Liver (tissue), 9 donors: Measurements from ENCODE around the gene CTNNA1. TPM values are rescaled to one million over a fixed set of nuclear protein-coding genes. Genes with fewer than 3 reads are reported as not detected.

Source experiments
- DNase-seq: peaks from one replicate; pipeline ENCODE4 v3.0.0-alpha.2; 2017; ENCODE audit warnings: low spot score
- H3K27ac ChIP-seq, 2 donors: one replicate each; pipeline ENCODE4 v1.7.0; 2013; ENCODE audit warnings: inconsistent platforms in 2 of 2, low read length in 2 of 2, control low read depth in 1 of 2, low read depth in 1 of 2, mild to moderate bottlenecking in 1 of 2
- H3K27me3 ChIP-seq, 4 donors: one replicate each; pipeline versions ENCODE4 v1.6.1 to v1.7.0; 2013; ENCODE audit warnings: low read length in 3 of 4, inconsistent platforms in 1 of 4, mild to moderate bottlenecking in 1 of 4, moderate library complexity in 1 of 4; ENCODE audit not compliant: control insufficient read depth in 4 of 4, insufficient read depth in 4 of 4
- H3K36me3 ChIP-seq, 4 donors: one replicate each; pipeline versions ENCODE4 v1.6.1 to v1.7.0; 2013; ENCODE audit warnings: low read length in 3 of 4, mild to moderate bottlenecking in 3 of 4, low read depth in 1 of 4, moderate library complexity in 1 of 4; ENCODE audit not compliant: control insufficient read depth in 4 of 4, insufficient read depth in 3 of 4
- H3K4me1 ChIP-seq, 4 donors: one replicate each; pipeline versions ENCODE4 v1.6.1 to v1.7.0; 2013; ENCODE audit warnings: low read length in 3 of 4, mild to moderate bottlenecking in 3 of 4, moderate library complexity in 1 of 4; ENCODE audit not compliant: control insufficient read depth in 4 of 4, insufficient read depth in 4 of 4
- H3K4me3 ChIP-seq, 3 donors: one replicate each; pipeline versions ENCODE4 v1.6.1 to v1.7.0; 2013; ENCODE audit warnings: low read length in 3 of 3, control low read depth in 1 of 3, low read depth in 1 of 3, mild to moderate bottlenecking in 1 of 3
- H3K9ac ChIP-seq, 2 donors: one replicate each; pipeline ENCODE4 v1.7.0; 2013; ENCODE audit warnings: low read length in 2 of 2, mild to moderate bottlenecking in 2 of 2, moderate library complexity in 2 of 2, control low read depth in 1 of 2, low read depth in 1 of 2
- H3K9me3 ChIP-seq, 4 donors: one replicate each; pipeline versions ENCODE4 v1.6.1 to v1.7.0; 2013; ENCODE audit warnings: low read length in 3 of 4; ENCODE audit not compliant: control insufficient read depth in 4 of 4
- EGR1 ChIP-seq, 2 donors: IDR thresholded peaks; 2 replicates each; pipeline ENCODE4 v1.6.1; 2016 to 2018; ENCODE audit warnings: antibody characterized with exemption in 2 of 2, low read depth in 2 of 2
- FOXA2 ChIP-seq: IDR thresholded peaks from 2 replicates; pipeline ENCODE4 v1.6.1; 2016; ENCODE audit warnings: antibody characterized with exemption
- GABPA ChIP-seq, 2 donors: IDR thresholded peaks in 1 of 2; conservative IDR thresholded peaks in 1 of 2; 2 replicates each; pipeline ENCODE4 v1.6.1; 2016; ENCODE audit warnings: antibody characterized with exemption in 2 of 2, mild to moderate bottlenecking in 1 of 2, moderate library complexity in 1 of 2
- JUND ChIP-seq, 2 donors: IDR thresholded peaks; 2 replicates each; pipeline ENCODE4 v1.6.1; 2016; ENCODE audit warnings: antibody characterized with exemption in 2 of 2
- NR2F2 ChIP-seq: IDR thresholded peaks from 2 replicates; pipeline ENCODE4 v1.6.1; 2016; ENCODE audit warnings: antibody characterized with exemption
- RAD21 ChIP-seq, 2 donors: IDR thresholded peaks; 2 replicates each; pipeline ENCODE4 v1.6.1; 2016; ENCODE audit warnings: antibody characterized with exemption in 2 of 2, mild to moderate bottlenecking in 2 of 2
- YY1 ChIP-seq: IDR thresholded peaks from 2 replicates; pipeline ENCODE4 v1.6.1; 2016; ENCODE audit warnings: antibody characterized with exemption, mild to moderate bottlenecking
- WGBS: extraction: QIAGEN DNeasy Blood & Tissue Kit; methylation state at CpG from one replicate; pipeline ENCODE4 v1.1.7; 2013; 5-methylcytosine and 5-hydroxymethylcytosine counted together
- polyA plus RNA-seq, 2 donors: library from polyadenylated mRNA; stranded (reverse) in 1 of 2; unstranded in 1 of 2; fragments of 200-250 nt in 1 of 2; fragments of >200 nt in 1 of 2; fragmentation: Nextera tagmentation in 1 of 2; extraction: Ambion mirVana in 1 of 2; gene quantifications; one replicate each; pipeline versions ENCODE4 v1.2.1 to v1.2.3, GENCODE V29; 2013 to 2015
- total RNA-seq, 2 donors: library from RNA; depleted of rRNA; stranded (reverse); fragments of >200 nt; gene quantifications; one replicate each; pipeline ENCODE4 v1.2.3, GENCODE V29; 2014
- TF ChIP-seq, protein P1 (sequence below): fragments of 150-350 bp; IDR thresholded peaks from 2 replicates; pipeline ENCODE4 v1.5.1; 2017; ENCODE audit warnings: improper control_type of control experiment, low read depth, low read length; ENCODE audit not compliant: missing input control
- TF ChIP-seq, protein P2 (sequence below): IDR thresholded peaks from 2 replicates; pipeline ENCODE4 v1.6.1; 2016; ENCODE audit warnings: antibody characterized with exemption, mild to moderate bottlenecking
- TF ChIP-seq, protein P3 (sequence below): IDR thresholded peaks from 2 replicates; pipeline ENCODE4 v1.6.1; 2016; ENCODE audit warnings: antibody characterized with exemption
- TF ChIP-seq, protein P4 (sequence below): IDR thresholded peaks from 2 replicates; pipeline ENCODE4 v1.6.1; 2016; ENCODE audit warnings: antibody characterized with exemption
- TF ChIP-seq, protein P5 (sequence below): IDR thresholded peaks from 2 replicates; pipeline ENCODE4 v1.6.1; 2016; ENCODE audit warnings: antibody characterized with exemption
- donor health status: healthy.
- donor health status: healthy.
- donor health status: healthy.
- donor health status: healthy.
- donor health status: healthy.

Gene CTNNA1
- total and polyA plus RNA-seq, 4 donors: 39.9 to 150 (median 103) TPM

DNA sequence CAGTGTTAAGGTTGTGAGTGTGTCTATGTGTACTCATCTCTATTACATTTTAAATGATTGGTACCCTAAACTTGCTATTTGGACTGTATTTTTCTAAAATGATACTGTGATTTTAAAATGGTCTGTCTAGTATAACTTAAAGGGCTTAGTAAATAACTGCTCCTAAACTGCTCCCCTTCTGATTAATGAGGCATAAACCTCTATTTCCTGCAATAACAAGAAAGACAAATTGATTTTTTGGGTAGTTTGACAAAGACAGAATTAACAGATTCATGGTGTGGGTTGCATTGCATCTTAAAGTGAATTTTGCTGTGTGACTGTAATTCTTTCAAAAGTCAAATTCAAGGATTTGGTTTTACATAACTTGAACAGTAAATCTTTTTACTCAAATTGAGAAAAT lies 130.0 kb downstream of the CTNNA1 start:
- TF ChIP-seq NR2F2 (no peak), GABPA (IDR thresholded peaks at IDR 0.05 in 1 of 2, conservative IDR thresholded peaks at IDR 0.05 in 1 of 2) (no peak), FOXA2 (no peak), JUND (IDR thresholded peaks at IDR 0.05) (no peak), YY1 (no peak), RAD21 (IDR thresholded peaks at IDR 0.05) (no peak)
- TF ChIP-seq, protein P1, sequence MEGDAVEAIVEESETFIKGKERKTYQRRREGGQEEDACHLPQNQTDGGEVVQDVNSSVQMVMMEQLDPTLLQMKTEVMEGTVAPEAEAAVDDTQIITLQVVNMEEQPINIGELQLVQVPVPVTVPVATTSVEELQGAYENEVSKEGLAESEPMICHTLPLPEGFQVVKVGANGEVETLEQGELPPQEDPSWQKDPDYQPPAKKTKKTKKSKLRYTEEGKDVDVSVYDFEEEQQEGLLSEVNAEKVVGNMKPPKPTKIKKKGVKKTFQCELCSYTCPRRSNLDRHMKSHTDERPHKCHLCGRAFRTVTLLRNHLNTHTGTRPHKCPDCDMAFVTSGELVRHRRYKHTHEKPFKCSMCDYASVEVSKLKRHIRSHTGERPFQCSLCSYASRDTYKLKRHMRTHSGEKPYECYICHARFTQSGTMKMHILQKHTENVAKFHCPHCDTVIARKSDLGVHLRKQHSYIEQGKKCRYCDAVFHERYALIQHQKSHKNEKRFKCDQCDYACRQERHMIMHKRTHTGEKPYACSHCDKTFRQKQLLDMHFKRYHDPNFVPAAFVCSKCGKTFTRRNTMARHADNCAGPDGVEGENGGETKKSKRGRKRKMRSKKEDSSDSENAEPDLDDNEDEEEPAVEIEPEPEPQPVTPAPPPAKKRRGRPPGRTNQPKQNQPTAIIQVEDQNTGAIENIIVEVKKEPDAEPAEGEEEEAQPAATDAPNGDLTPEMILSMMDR: no peak
- TF ChIP-seq, protein P2, sequence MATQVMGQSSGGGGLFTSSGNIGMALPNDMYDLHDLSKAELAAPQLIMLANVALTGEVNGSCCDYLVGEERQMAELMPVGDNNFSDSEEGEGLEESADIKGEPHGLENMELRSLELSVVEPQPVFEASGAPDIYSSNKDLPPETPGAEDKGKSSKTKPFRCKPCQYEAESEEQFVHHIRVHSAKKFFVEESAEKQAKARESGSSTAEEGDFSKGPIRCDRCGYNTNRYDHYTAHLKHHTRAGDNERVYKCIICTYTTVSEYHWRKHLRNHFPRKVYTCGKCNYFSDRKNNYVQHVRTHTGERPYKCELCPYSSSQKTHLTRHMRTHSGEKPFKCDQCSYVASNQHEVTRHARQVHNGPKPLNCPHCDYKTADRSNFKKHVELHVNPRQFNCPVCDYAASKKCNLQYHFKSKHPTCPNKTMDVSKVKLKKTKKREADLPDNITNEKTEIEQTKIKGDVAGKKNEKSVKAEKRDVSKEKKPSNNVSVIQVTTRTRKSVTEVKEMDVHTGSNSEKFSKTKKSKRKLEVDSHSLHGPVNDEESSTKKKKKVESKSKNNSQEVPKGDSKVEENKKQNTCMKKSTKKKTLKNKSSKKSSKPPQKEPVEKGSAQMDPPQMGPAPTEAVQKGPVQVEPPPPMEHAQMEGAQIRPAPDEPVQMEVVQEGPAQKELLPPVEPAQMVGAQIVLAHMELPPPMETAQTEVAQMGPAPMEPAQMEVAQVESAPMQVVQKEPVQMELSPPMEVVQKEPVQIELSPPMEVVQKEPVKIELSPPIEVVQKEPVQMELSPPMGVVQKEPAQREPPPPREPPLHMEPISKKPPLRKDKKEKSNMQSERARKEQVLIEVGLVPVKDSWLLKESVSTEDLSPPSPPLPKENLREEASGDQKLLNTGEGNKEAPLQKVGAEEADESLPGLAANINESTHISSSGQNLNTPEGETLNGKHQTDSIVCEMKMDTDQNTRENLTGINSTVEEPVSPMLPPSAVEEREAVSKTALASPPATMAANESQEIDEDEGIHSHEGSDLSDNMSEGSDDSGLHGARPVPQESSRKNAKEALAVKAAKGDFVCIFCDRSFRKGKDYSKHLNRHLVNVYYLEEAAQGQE: no peak
- TF ChIP-seq, protein P3, sequence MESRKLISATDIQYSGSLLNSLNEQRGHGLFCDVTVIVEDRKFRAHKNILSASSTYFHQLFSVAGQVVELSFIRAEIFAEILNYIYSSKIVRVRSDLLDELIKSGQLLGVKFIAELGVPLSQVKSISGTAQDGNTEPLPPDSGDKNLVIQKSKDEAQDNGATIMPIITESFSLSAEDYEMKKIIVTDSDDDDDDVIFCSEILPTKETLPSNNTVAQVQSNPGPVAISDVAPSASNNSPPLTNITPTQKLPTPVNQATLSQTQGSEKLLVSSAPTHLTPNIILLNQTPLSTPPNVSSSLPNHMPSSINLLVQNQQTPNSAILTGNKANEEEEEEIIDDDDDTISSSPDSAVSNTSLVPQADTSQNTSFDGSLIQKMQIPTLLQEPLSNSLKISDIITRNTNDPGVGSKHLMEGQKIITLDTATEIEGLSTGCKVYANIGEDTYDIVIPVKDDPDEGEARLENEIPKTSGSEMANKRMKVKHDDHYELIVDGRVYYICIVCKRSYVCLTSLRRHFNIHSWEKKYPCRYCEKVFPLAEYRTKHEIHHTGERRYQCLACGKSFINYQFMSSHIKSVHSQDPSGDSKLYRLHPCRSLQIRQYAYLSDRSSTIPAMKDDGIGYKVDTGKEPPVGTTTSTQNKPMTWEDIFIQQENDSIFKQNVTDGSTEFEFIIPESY: no peak
- Histone ChIP-seq H3K4me3 (no peak overlapping the region), H3K9me3 (no peaks in the 10 kb centered on the region), H3K36me3 (peaks cover 9 to 14% (median 12%) of the 10 kb centered on the region in 4 donors), H3K27ac (no peak overlapping the region), H3K27me3 (no peaks in the 10 kb centered on the region), H3K4me1 (peaks cover 0 to 3% (median 0%) of the 10 kb centered on the region in 4 donors), H3K9ac (no peak overlapping the region)
- DNase-seq: no peak

DNA sequence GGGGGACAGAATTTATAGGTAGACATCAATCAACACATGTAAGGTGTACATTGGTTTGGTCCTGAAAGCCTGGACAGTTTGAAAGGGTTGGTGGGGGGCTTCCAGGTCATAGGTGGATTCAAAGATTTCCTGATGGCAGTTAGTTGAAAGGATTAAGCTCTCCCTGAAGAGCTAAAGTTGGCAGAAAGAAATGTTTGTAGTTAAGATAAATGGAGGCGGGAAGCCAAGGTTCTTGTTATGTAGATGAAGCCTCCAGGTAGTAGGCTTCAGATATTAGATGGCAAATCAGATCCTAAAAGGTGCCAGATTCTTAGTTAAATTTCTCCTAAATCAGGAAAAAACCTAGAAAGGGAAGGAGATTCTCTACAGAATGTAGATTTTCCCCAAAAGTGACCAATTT lies 130.9 kb downstream of the CTNNA1 start:
- no peaks in the 10 kb centered on the region for H3K4me1 ChIP-seq
- no peaks in the 10 kb centered on the region for H3K9me3 ChIP-seq
- H3K4me3 ChIP-seq: no peak overlapping the region
- 97% methylated on average over 1 of the region's 1 CpG for WGBS
- H3K9ac ChIP-seq: no peak overlapping the region
- H3K36me3 ChIP-seq: peaks cover 11 to 18% (median 17%) of the 10 kb centered on the region in 4 donors
- no peaks in the 10 kb centered on the region for H3K27me3 ChIP-seq
- no peak for DNase-seq
- no peak overlapping the region for H3K27ac ChIP-seq
- TF ChIP-seq, protein P3: no peak
- no peak for TF ChIP-seq YY1
- TF ChIP-seq JUND (IDR thresholded peaks at IDR 0.05): no peak
- TF ChIP-seq EGR1 (IDR thresholded peaks at IDR 0.05; ENCODE audit: low read depth in 2 of 2): no peak
- TF ChIP-seq, protein P4, sequence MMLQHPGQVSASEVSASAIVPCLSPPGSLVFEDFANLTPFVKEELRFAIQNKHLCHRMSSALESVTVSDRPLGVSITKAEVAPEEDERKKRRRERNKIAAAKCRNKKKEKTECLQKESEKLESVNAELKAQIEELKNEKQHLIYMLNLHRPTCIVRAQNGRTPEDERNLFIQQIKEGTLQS: no peak
- TF ChIP-seq, protein P2: no peak
- TF ChIP-seq, protein P5, sequence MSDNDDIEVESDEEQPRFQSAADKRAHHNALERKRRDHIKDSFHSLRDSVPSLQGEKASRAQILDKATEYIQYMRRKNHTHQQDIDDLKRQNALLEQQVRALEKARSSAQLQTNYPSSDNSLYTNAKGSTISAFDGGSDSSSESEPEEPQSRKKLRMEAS: no peak
- TF ChIP-seq NR2F2: no peak
